Neural progenitor cell (in vitro differentiated cells): ENCODE measurements around the gene SPART.

Source experiments
- EZH2 ChIP-seq: fragments of 200-600 bp; sonication (generic); IDR thresholded peaks from 2 replicates; pipeline ENCODE4 v1.6.1; 2017; ENCODE audit warnings: antibody characterized with exemption, mild to moderate bottlenecking, moderate library complexity
- TF ChIP-seq, protein P1 (sequence below): fragments of 200-600 bp; sonication (generic); IDR thresholded peaks from 2 replicates; pipeline ENCODE4 v1.5.1; 2017; ENCODE audit warnings: antibody characterized with exemption, mild to moderate bottlenecking

DNA sequence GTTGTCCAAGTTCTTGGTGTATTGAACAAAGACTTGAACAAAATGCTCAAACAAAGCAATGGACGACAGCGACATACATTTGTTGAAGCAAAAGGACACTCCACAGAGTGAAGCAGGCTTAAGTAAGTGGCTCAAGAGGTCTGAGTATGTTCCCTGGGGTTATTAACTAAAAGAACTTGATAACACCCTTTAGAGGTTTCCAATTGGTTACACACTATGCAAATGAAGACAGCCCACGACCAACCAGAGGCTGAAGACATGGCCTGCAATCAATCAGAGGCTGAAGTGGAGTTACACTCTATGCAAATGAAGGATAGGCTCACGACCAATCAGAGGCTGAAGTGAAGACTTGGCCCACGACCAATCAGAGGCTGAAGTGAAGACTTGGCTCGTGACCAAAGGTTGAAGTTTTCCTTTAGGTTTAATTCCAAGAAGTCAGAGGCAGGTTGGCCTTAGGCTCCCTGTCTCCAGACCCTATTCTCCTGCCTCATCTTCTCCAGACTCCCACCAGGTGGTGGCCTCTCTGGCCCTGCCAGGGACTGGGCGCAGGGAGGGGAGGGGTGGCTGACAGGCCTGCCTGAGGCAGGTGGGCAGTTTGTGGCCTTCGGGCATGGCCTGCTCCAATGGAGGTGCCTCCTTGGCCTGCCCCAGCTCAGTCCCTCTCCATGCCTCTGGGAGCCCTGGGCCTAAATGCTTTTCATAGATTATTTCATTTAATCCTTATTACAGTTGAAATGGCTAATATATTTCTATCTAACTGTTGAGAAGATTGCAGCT lies 86.6 kb downstream of the SPART start:
- TF ChIP-seq EZH2, result no peak
- TF ChIP-seq, protein P1, sequence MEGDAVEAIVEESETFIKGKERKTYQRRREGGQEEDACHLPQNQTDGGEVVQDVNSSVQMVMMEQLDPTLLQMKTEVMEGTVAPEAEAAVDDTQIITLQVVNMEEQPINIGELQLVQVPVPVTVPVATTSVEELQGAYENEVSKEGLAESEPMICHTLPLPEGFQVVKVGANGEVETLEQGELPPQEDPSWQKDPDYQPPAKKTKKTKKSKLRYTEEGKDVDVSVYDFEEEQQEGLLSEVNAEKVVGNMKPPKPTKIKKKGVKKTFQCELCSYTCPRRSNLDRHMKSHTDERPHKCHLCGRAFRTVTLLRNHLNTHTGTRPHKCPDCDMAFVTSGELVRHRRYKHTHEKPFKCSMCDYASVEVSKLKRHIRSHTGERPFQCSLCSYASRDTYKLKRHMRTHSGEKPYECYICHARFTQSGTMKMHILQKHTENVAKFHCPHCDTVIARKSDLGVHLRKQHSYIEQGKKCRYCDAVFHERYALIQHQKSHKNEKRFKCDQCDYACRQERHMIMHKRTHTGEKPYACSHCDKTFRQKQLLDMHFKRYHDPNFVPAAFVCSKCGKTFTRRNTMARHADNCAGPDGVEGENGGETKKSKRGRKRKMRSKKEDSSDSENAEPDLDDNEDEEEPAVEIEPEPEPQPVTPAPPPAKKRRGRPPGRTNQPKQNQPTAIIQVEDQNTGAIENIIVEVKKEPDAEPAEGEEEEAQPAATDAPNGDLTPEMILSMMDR, result no peak
